HEK293T (cell line): Measurements from ENCODE around the gene USP36.

Experiments used
- ARNT ChIP-seq: fragments of 450-650 bp; IDR thresholded peaks from 2 replicates; pipeline ENCODE4 v1.6.1; 2017; ENCODE audit warnings: mild to moderate bottlenecking
- BHLHE40 ChIP-seq: fragments of 450-650 bp; IDR thresholded peaks from 2 replicates; pipeline ENCODE4 v1.6.1; 2016; ENCODE audit warnings: mild to moderate bottlenecking, moderate library complexity, borderline replicate concordance
- CTBP1 ChIP-seq: fragments of 450-650 bp; IDR thresholded peaks from 2 replicates; pipeline ENCODE4 v1.6.1; 2016; ENCODE audit warnings: borderline replicate concordance
- ELF4 ChIP-seq: fragments of 450-650 bp; IDR thresholded peaks from 2 replicates; pipeline ENCODE4 v1.6.1; 2017; ENCODE audit warnings: antibody characterized with exemption
- FOXA1 ChIP-seq: fragments of 450-650 bp; IDR thresholded peaks from 2 replicates; pipeline ENCODE4 v1.6.1; 2016; ENCODE audit warnings: mild to moderate bottlenecking
- FOXK2 ChIP-seq: fragments of 450-650 bp; IDR thresholded peaks from 2 replicates; pipeline ENCODE4 v1.6.1; 2016; ENCODE audit warnings: mild to moderate bottlenecking
- FOXM1 ChIP-seq: fragments of 450-650 bp; IDR thresholded peaks from 2 replicates; pipeline ENCODE4 v1.6.1; 2017; ENCODE audit warnings: mild to moderate bottlenecking, borderline replicate concordance
- L3MBTL2 ChIP-seq: fragments of 450-650 bp; conservative IDR thresholded peaks from 2 replicates; pipeline ENCODE4 v1.6.1; 2016; ENCODE audit warnings: mild to moderate bottlenecking
- LEF1 ChIP-seq: fragments of 450-650 bp; IDR thresholded peaks from 2 replicates; pipeline ENCODE4 v1.6.1; 2017; ENCODE audit warnings: mild to moderate bottlenecking, borderline replicate concordance
- NFRKB ChIP-seq: fragments of 450-650 bp; IDR thresholded peaks from 2 replicates; pipeline ENCODE4 v1.6.1; 2016; ENCODE audit warnings: mild to moderate bottlenecking, moderate library complexity
- SP1 ChIP-seq: fragments of 450-650 bp; IDR thresholded peaks from 2 replicates; pipeline ENCODE4 v1.6.1; 2017
- SUZ12 ChIP-seq: fragments of 450-650 bp; IDR thresholded peaks from 2 replicates; pipeline ENCODE4 v1.6.1; 2016; ENCODE audit warnings: mild to moderate bottlenecking
- TARDBP ChIP-seq: fragments of 450-650 bp; IDR thresholded peaks from 2 replicates; pipeline ENCODE4 v1.6.1; 2016

DNA sequence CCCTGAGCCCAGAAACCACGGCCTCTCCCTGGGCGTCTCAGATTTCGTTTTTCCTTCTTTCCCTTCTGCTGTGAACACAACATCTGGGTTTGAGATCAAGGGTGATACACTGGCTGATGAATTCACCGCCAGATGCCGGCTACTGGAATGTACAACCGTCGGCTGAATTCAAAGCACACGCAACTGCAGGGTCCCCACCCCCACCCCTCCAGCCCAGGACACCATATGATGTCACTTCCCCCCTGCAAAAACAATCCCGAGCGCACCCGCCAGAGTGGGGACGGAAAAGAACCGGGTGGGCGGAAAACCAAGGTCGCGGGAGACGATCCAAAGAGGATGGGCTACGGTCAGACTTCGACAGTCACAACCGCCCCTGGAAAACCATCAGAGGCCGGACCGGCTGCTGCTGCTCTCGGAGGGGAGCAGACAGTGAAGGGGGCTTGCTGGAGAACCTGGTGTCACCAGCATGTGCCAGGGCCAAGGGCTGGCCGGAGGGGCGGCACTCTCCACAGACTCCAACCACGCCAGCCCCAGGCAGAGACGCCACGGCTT lies 39.1 kb upstream of the USP36 start:
- no peak for TF ChIP-seq FOXA1
- TF ChIP-seq NFRKB = no peak
- TF ChIP-seq ARNT = no peak
- TF ChIP-seq FOXM1 = no peak
- no peak for TF ChIP-seq FOXK2
- TF ChIP-seq TARDBP = no peak
- no peak for TF ChIP-seq SUZ12
- TF ChIP-seq BHLHE40 = no peak
- no peak for TF ChIP-seq LEF1
- no peak for TF ChIP-seq ELF4
- no peak for TF ChIP-seq SP1
- TF ChIP-seq CTBP1 = no peak
- no peak for TF ChIP-seq L3MBTL2
